Natural killer cell (primary cell): ENCODE data around the gene ALDH1B1. TPM values are rescaled to one million over a fixed set of nuclear protein-coding genes. Genes with fewer than 3 reads are reported as not detected.
A peak's percentile ranks its signal among the peaks of the same experiment; 100 is the strongest.

ENCODE experiments used
- ATAC-seq, 3 donors: fragments of 150-1000 bp in 2 of 3; fragments of 200-7000 bp in 1 of 3; cut with Tn5 transposase; 1 replicate in 1 of 3; 2 replicates in 2 of 3; pipeline ENCODE4 v1.10.0; 2021; ENCODE audit warnings: mild to moderate bottlenecking in 2 of 3, moderate library complexity in 2 of 3
- DNase-seq, 2 donors: peaks; one replicate each; pipeline versions ENCODE4 v3.0.0 to v3.0.0-alpha.2; 2013 to 2021; ENCODE audit warnings: mixed read lengths in 1 of 2
- H3K27ac ChIP-seq: one replicate; pipeline ENCODE4 v1.5.1; 2013; ENCODE audit warnings: mild to moderate bottlenecking, low read length
- H3K27me3 ChIP-seq: one replicate; pipeline ENCODE4 v1.6.1; 2013; ENCODE audit warnings: low read length; ENCODE audit not compliant: control insufficient read depth, insufficient read depth
- H3K36me3 ChIP-seq: one replicate; pipeline ENCODE4 v1.6.1; 2013; ENCODE audit warnings: low read length; ENCODE audit not compliant: control insufficient read depth, insufficient read depth
- H3K4me1 ChIP-seq: one replicate; pipeline ENCODE4 v1.6.1; 2013; ENCODE audit warnings: low read length; ENCODE audit not compliant: control insufficient read depth, insufficient read depth
- H3K4me3 ChIP-seq: one replicate; pipeline ENCODE4 v1.5.1; 2013; ENCODE audit warnings: low read length
- H3K9me3 ChIP-seq: one replicate; pipeline ENCODE4 v1.6.1; 2013; ENCODE audit warnings: low read length; ENCODE audit not compliant: control insufficient read depth, insufficient read depth
- H3K27ac Mint-ChIP-seq, 2 donors: one replicate each; pipeline ENCODE4 v1.8.0; 2022; ENCODE audit warnings: mild to moderate bottlenecking in 2 of 2, mixed read lengths in 2 of 2, moderate library complexity in 1 of 2
- H3K27me3 Mint-ChIP-seq, 2 donors: one replicate each; pipeline ENCODE4 v1.8.0; 2022; ENCODE audit warnings: low read depth in 2 of 2, mixed read lengths in 2 of 2
- H3K36me3 Mint-ChIP-seq: one replicate; pipeline ENCODE4 v1.8.0; 2022; ENCODE audit warnings: mixed read lengths
- H3K4me1 Mint-ChIP-seq, 2 donors: one replicate each; pipeline ENCODE4 v1.8.0; 2022; ENCODE audit warnings: mixed read lengths in 2 of 2
- H3K4me3 Mint-ChIP-seq: one replicate; pipeline ENCODE4 v1.8.0; 2022; ENCODE audit warnings: mild to moderate bottlenecking, moderate library complexity, mixed read lengths
- H3K9me3 Mint-ChIP-seq, 2 donors: one replicate each; pipeline ENCODE4 v1.8.0; 2022; ENCODE audit warnings: mixed read lengths in 2 of 2
- WGBS: methylation state at CpG from one replicate; pipeline ENCODE4 v1.1.7; 2013; ENCODE audit warnings: missing lambda C conversion rate; ENCODE audit not compliant: insufficient coverage; 5-methylcytosine and 5-hydroxymethylcytosine counted together
- intact Hi-C: fragments of 100-400 bp; cut with micrococcal nuclease; formaldehyde crosslinking; loops from one replicate; pipeline ENCODE4 v1.14.2; 2022
- total RNA-seq, 4 donors: library from RNA; stranded (reverse); fragments of 120-200 nt in 1 of 4; gene quantifications; one replicate each; pipeline versions ENCODE4 v1.2.3 to v1.2.4, GENCODE V29; 2013 to 2022
- TF ChIP-seq, protein P1 (sequence below): fragments of 200-600 bp; IDR thresholded peaks from one replicate; pipeline ENCODE4 v1.8.0; 2022; ENCODE audit warnings: antibody characterized with exemption

Gene ALDH1B1
- total RNA-seq, 3 donors from 2014 or later (not counting 1 experiment from before 2014, with no cell fraction given), result 2.5 to 5.3 (median 3.5) TPM

DNA sequence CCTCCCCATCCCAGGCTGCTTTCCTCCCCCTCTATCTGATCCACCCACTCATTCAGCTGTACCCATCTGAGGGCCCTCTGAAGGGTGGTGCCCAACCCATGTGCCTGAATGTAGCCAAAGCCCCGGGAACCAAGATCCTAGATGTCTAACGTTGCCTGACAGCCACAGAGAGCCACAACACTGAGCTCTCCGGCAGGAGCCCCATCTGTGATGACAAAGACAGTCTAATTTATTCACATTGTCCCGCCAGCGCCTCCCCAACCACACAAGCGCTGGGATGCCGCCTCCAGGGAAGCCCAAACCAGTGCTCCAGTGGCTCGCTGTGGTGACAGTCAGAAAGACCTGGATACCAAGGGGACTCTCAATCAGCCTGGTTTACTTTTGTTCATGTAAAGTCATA lies 23.4 kb downstream of the ALDH1B1 start:
- TF ChIP-seq, protein P1, sequence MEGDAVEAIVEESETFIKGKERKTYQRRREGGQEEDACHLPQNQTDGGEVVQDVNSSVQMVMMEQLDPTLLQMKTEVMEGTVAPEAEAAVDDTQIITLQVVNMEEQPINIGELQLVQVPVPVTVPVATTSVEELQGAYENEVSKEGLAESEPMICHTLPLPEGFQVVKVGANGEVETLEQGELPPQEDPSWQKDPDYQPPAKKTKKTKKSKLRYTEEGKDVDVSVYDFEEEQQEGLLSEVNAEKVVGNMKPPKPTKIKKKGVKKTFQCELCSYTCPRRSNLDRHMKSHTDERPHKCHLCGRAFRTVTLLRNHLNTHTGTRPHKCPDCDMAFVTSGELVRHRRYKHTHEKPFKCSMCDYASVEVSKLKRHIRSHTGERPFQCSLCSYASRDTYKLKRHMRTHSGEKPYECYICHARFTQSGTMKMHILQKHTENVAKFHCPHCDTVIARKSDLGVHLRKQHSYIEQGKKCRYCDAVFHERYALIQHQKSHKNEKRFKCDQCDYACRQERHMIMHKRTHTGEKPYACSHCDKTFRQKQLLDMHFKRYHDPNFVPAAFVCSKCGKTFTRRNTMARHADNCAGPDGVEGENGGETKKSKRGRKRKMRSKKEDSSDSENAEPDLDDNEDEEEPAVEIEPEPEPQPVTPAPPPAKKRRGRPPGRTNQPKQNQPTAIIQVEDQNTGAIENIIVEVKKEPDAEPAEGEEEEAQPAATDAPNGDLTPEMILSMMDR, result no peak
- Mint-ChIP-seq H3K9me3 (no peaks in the 10 kb centered on the region), H3K27me3 (peaks cover 15 to 43% of the 10 kb centered on the region in 2 donors), H3K36me3 (no peaks in the 10 kb centered on the region), H3K4me1 (no peaks in the 10 kb centered on the region), H3K27ac (no peak overlapping the region), H3K4me3 (no peak overlapping the region)
- Histone ChIP-seq H3K36me3 (no peaks in the 10 kb centered on the region), H3K4me1 (no peaks in the 10 kb centered on the region), H3K4me3 (no peak overlapping the region), H3K27me3 (no peaks in the 10 kb centered on the region), H3K9me3 (no peaks in the 10 kb centered on the region), H3K27ac (no peak overlapping the region)
- 92% methylated on average over 8 of the region's 8 CpGs for WGBS
- DNase-seq, result no peak
- intact Hi-C loops, result no loop called here
- ATAC-seq, result no peak

DNA sequence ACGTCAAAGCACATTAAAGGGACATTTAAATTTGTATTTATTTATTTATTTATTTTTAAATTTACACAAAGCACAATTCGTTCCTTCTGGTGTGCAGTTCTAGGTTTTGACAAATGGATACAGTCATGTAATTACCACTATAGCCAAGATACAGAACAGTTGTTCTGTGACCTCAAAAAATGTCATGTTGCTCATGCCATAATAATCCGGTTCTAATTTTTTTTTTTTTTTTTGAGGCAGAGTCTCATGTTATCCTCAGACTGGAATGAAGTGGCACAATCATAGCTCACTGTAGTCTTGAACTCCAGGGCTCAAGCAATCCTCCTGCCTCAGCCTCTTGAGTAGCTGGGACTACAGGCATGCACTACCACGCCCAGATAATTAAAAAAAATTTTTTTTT lies 24.0 kb downstream of the ALDH1B1 start:
- DNase-seq, result no peak
- Histone ChIP-seq H3K36me3 (no peaks in the 10 kb centered on the region), H3K9me3 (no peaks in the 10 kb centered on the region), H3K4me1 (no peaks in the 10 kb centered on the region), H3K27ac (no peak overlapping the region), H3K27me3 (no peaks in the 10 kb centered on the region), H3K4me3 (no peak overlapping the region)
- 63% methylated on average over 2 of the region's 4 CpGs for WGBS
- ATAC-seq, result no peak
- Mint-ChIP-seq H3K4me3 (no peak overlapping the region), H3K27ac (no peak overlapping the region), H3K9me3 (no peaks in the 10 kb centered on the region), H3K27me3 (peaks cover 17 to 38% of the 10 kb centered on the region in 2 donors), H3K36me3 (no peaks in the 10 kb centered on the region), H3K4me1 (no peaks in the 10 kb centered on the region)
- intact Hi-C loops, result no loop called here
- TF ChIP-seq, protein P1, result no peak

- Histone ChIP-seq H3K27me3 (no peaks in the 10 kb centered on the region), H3K9me3 (no peaks in the 10 kb centered on the region), H3K4me1 (no peaks in the 10 kb centered on the region), H3K36me3 (no peaks in the 10 kb centered on the region), H3K4me3 (no peak overlapping the region), H3K27ac (no peak overlapping the region)
- TF ChIP-seq, protein P1, result peak; percentile 67
- peak in 1 of 3 donors; percentile 55 for ATAC-seq
- intact Hi-C loops, result no loop called here
- Mint-ChIP-seq H3K36me3 (no peaks in the 10 kb centered on the region), H3K27ac (no peak overlapping the region), H3K4me3 (no peak overlapping the region), H3K4me1 (no peaks in the 10 kb centered on the region), H3K9me3 (no peaks in the 10 kb centered on the region), H3K27me3 (peaks cover 21 to 34% of the 10 kb centered on the region in 2 donors)
- 55% methylated on average over 6 of the region's 8 CpGs for WGBS
- peak in 1 of 2 donors; percentile 45 for DNase-seq
These were observed 24.8 kb downstream of the ALDH1B1 start for GRCh38 chr9:38417003-38417945.
